ENCODE results near the gene GMDS. TPM values are rescaled to one million over a fixed set of nuclear protein-coding genes. Genes with fewer than 3 reads are reported as not detected.

Gene GMDS
- total RNA-seq, 5 donors from 2014 or later (not counting 1 experiment from before 2014, with no cell fraction given) = 12.9 to 21.5 (median 14.6) TPM

DNA sequence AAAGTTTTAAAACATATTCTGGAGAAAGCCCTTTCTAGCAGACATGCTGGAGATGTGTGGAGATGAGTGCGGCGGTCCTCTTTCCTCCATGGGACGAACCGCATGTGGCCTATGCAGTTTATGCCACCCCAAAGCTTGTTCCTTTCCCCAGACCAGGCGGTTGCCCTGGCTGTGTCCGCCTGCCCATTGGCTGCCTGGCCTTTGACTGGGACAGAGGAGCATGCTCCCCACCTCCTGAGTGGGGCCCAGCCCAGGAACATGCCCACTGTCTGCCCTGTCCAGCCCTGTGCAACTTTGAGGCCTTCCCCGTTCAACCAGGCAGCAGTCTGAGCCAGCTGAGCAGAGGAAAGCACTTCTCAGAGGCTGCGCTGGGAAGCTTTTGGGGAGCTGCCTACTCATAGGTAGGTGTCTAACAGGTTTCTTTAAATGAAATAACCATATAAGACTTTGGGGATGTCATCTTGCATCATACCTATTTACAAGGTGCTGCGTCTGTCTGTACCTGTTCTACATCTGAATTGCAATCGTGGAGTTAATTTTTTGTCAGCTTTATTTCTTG, 615.1 kb downstream of the GMDS start:
- no peak overlapping the region for H3K4me3 ChIP-seq (ENCODE audit: control insufficient read depth in 1 of 2, extremely low read depth in 1 of 2, low read length in 1 of 2)
- 95% methylated on average over 4 of the region's 10 CpGs for WGBS (ENCODE audit: insufficient coverage)
- H3K9me3 ChIP-seq = no peaks in the 10 kb centered on the region
- peaks cover 12 to 31% of the 10 kb centered on the region in 2 experiments for H3K27me3 ChIP-seq (replicated peaks in 1 of 2; ENCODE audit: control insufficient read depth in 2 of 2, extremely low read depth in 1 of 2, insufficient read depth in 2 of 2, low read length in 1 of 2)
- no peak overlapping the region for H3K4me3 Mint-ChIP-seq
- no peaks in the 10 kb centered on the region for H3K36me3 ChIP-seq (ENCODE audit: control insufficient read depth in 2 of 2, extremely low read depth in 1 of 2, insufficient read depth in 1 of 2, low read length in 1 of 2)
- peaks cover 2 to 4% of the 10 kb centered on the region in 2 experiments for H3K4me1 ChIP-seq (ENCODE audit: control insufficient read depth in 1 of 2, extremely low read depth in 1 of 2, insufficient read depth in 2 of 2, low read length in 2 of 2)
- H3K36me3 Mint-ChIP-seq = peaks cover 18% of the 10 kb centered on the region
- ATAC-seq (replicated peaks in 1 of 4) (no peak), DNase-seq (no peak)
- ChIA-PET POLR2A (no interaction called here), CTCF (no interaction called here)
- no peak overlapping the region for H3K27ac ChIP-seq (ENCODE audit: low read length)
- H3K9me3 Mint-ChIP-seq = no peaks in the 10 kb centered on the region
- H3K27ac Mint-ChIP-seq = no peak overlapping the region
- peaks cover 11 to 13% (median 12%) of the 10 kb centered on the region in 3 donors for H3K4me1 Mint-ChIP-seq
- H3K27me3 Mint-ChIP-seq = peaks cover 44 to 55% of the 10 kb centered on the region in 2 donors

DNA sequence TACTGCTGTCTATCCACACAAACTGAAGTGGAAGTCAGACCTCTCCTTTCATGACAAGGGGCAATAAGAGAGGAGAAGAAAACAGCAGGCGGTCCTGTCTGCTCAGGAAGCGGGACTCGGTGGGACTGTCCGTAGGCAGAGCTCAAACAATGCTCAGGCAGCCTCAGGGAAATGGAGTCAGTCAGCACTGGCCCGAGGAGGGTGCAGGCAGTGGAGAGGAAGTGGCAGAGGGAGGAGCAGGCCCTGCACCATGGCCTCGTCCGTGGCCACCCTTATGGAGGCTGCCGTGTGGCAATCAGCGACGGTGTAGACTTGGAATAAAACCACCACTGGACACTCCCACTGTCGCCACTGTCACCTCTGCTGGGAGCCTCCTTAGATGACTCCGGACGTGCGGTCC, 616.1 kb downstream of the GMDS start:
- H3K4me3 Mint-ChIP-seq = no peak overlapping the region
- peaks cover 10 to 12% of the 10 kb centered on the region in 2 experiments for H3K4me1 ChIP-seq (ENCODE audit: control insufficient read depth in 1 of 2, extremely low read depth in 1 of 2, insufficient read depth in 2 of 2, low read length in 2 of 2)
- H3K27ac ChIP-seq (ENCODE audit: low read length) = no peak overlapping the region
- WGBS (ENCODE audit: insufficient coverage) = 91% methylated on average over 12 of the region's 14 CpGs
- no peak for DNase-seq
- peaks cover 15 to 17% (median 15%) of the 10 kb centered on the region in 3 donors for H3K4me1 Mint-ChIP-seq
- H3K36me3 Mint-ChIP-seq = peaks cover 15% of the 10 kb centered on the region
- no peaks in the 10 kb centered on the region for H3K36me3 ChIP-seq (ENCODE audit: control insufficient read depth in 2 of 2, extremely low read depth in 1 of 2, insufficient read depth in 1 of 2, low read length in 1 of 2)
- no peaks in the 10 kb centered on the region for H3K9me3 ChIP-seq
- no peak for ATAC-seq (replicated peaks in 1 of 4)
- peaks cover 12 to 41% of the 10 kb centered on the region in 2 experiments for H3K27me3 ChIP-seq (replicated peaks in 1 of 2; ENCODE audit: control insufficient read depth in 2 of 2, extremely low read depth in 1 of 2, insufficient read depth in 2 of 2, low read length in 1 of 2)
- POLR2A ChIA-PET = no interaction called here
- CTCF ChIA-PET = no interaction called here
- H3K27me3 Mint-ChIP-seq = peaks cover 50 to 55% of the 10 kb centered on the region in 2 donors
- H3K9me3 Mint-ChIP-seq = no peaks in the 10 kb centered on the region
- H3K27ac Mint-ChIP-seq = no peak overlapping the region
- H3K4me3 ChIP-seq (ENCODE audit: control insufficient read depth in 1 of 2, extremely low read depth in 1 of 2, low read length in 1 of 2) = no peak overlapping the region

DNA sequence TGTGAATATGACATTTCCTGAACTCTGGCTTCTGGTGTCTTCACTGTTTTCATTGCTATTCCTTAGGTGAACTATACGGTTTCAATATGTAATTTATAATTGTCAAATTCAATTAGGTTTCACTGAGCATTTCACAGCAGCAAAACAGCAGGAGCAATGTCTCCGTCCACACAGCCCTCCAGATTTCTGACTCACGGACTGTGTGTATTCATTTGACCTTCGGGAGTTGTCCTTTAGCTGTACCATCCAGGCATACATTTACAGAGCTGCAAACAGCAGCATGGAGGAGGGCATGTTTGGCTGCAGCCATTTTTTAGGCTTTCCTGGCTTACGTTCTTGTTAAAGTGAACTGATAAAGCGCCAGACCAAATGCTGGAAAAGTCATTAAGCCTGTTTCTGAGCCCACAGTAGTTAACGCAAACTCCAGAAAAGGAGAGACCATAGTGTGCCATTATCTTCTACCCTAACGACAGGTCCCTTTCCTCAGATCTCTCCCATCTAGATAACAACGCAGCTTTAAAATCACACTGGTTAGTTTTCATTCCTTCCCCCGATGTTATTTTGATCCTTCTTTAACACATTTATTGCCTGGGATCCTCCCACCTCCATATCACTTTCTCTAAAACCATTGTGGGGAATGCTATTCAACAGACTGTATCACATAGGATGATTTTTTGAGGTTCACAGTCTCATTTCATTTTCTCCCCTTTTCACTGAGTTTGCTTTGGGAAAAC, 617.4 kb downstream of the GMDS start:
- Histone ChIP-seq H3K27me3 (replicated peaks in 1 of 2; ENCODE audit: control insufficient read depth in 2 of 2, extremely low read depth in 1 of 2, insufficient read depth in 2 of 2, low read length in 1 of 2) (peaks cover 12 to 39% of the 10 kb centered on the region in 2 experiments), H3K36me3 (ENCODE audit: control insufficient read depth in 2 of 2, extremely low read depth in 1 of 2, insufficient read depth in 1 of 2, low read length in 1 of 2) (no peaks in the 10 kb centered on the region), H3K9me3 (no peaks in the 10 kb centered on the region), H3K27ac (ENCODE audit: low read length) (no peak overlapping the region), H3K4me3 (ENCODE audit: control insufficient read depth in 1 of 2, extremely low read depth in 1 of 2, low read length in 1 of 2) (no peak overlapping the region), H3K4me1 (ENCODE audit: control insufficient read depth in 1 of 2, extremely low read depth in 1 of 2, insufficient read depth in 2 of 2, low read length in 2 of 2) (peaks cover 10 to 15% of the 10 kb centered on the region in 2 experiments)
- ATAC-seq (replicated peaks in 1 of 4) (no peak), DNase-seq (no peak)
- peaks cover 16% of the 10 kb centered on the region for H3K36me3 Mint-ChIP-seq
- no peak overlapping the region for H3K27ac Mint-ChIP-seq
- H3K4me1 Mint-ChIP-seq = peaks cover 17 to 18% (median 17%) of the 10 kb centered on the region in 3 donors
- 86% methylated on average over 7 of the region's 10 CpGs for WGBS (ENCODE audit: insufficient coverage)
- POLR2A ChIA-PET = no interaction called here
- no peak overlapping the region for H3K4me3 Mint-ChIP-seq
- CTCF ChIA-PET = interaction anchor here in 1 of 2 donors (0.7 kb wide), 1 partner anchor 476 kb away, joined by 3 read pairs; no protein-coding TSS in a partner anchor
- H3K9me3 Mint-ChIP-seq = no peaks in the 10 kb centered on the region
- peaks cover 54 to 56% of the 10 kb centered on the region in 2 donors for H3K27me3 Mint-ChIP-seq

DNA sequence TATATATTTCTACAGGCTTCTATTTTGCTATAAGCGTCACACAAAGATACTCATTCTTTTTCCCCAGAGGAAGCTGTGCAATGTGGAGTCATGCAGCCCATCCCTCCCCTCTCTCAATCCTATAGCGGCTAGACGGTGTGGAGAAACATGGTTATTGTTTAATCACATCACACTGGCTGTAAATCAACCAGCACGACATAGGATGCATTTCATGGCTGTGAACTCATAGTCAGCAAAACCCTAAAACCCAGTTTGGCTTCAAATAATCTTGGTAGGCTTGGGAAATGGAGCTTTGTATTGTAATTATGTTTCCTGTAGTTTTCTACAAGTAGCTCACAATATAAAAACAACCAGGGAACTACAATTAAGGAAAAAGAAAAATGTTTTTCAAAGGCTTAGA, 618.9 kb downstream of the GMDS start:
- DNase-seq (no peak), ATAC-seq (replicated peaks in 1 of 4) (no peak)
- Histone ChIP-seq H3K4me3 (ENCODE audit: control insufficient read depth in 1 of 2, extremely low read depth in 1 of 2, low read length in 1 of 2) (no peak overlapping the region), H3K27me3 (replicated peaks in 1 of 2; ENCODE audit: control insufficient read depth in 2 of 2, extremely low read depth in 1 of 2, insufficient read depth in 2 of 2, low read length in 1 of 2) (peaks cover 12 to 47% of the 10 kb centered on the region in 2 experiments), H3K4me1 (ENCODE audit: control insufficient read depth in 1 of 2, extremely low read depth in 1 of 2, insufficient read depth in 2 of 2, low read length in 2 of 2) (peaks cover 10 to 15% of the 10 kb centered on the region in 2 experiments), H3K27ac (ENCODE audit: low read length) (no peak overlapping the region), H3K36me3 (ENCODE audit: control insufficient read depth in 2 of 2, extremely low read depth in 1 of 2, insufficient read depth in 1 of 2, low read length in 1 of 2) (no peaks in the 10 kb centered on the region), H3K9me3 (no peaks in the 10 kb centered on the region)
- POLR2A ChIA-PET = no interaction called here
- Mint-ChIP-seq H3K27me3 (peaks cover 62 to 70% of the 10 kb centered on the region in 2 donors), H3K36me3 (peaks cover 26% of the 10 kb centered on the region), H3K4me3 (peak overlapping the region in 1 of 3 donors; percentile 83), H3K27ac (no peak overlapping the region), H3K9me3 (no peaks in the 10 kb centered on the region), H3K4me1 (peaks cover 17 to 18% (median 17%) of the 10 kb centered on the region in 3 donors)
- CTCF ChIA-PET = interaction anchor here in 1 of 2 donors (1.1 kb wide), 1 partner anchor 9 kb away, joined by 5 read pairs; no protein-coding TSS in a partner anchor
- WGBS (ENCODE audit: insufficient coverage) = no CpG with 5 or more reads among the region's 4 CpGs

DNA sequence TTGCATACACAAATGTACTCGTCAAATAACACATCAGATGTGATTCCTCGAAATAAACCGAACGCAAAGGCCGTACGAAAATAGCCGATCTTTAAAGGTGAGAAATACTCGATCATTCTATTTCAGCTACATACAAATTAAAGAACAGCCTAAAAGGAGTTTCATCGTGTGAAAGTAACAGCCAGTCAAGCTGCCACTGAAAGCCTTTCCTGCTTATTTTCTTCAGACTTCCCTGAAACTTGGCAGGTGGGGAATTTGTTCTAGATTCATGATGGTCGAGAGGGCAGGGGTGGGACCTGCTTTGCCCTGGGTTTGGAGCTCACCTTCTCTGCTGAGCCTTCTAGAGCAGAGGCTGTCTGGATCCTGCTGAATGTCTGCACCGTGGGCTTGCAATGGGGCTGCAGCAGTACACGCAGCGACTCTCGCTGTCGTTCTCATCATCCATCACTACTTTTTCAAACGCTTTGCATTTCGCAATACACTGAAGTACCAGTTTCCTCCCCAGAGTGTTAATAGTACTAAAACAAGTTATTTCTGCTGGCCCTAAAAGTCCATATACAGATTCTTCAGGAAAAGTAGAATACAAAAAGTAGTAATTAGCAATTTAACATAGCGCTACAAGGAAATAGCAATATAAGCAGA, 619.5 kb downstream of the GMDS start:
- Mint-ChIP-seq H3K36me3 (peaks cover 26% of the 10 kb centered on the region), H3K4me1 (peaks cover 17 to 18% (median 17%) of the 10 kb centered on the region in 3 donors), H3K9me3 (no peaks in the 10 kb centered on the region), H3K4me3 (peak overlapping the region in 2 of 3 donors; percentile 75 to 83), H3K27ac (no peak overlapping the region), H3K27me3 (peaks cover 64 to 74% of the 10 kb centered on the region in 2 donors)
- WGBS (ENCODE audit: insufficient coverage) = 63% methylated on average over 8 of the region's 18 CpGs
- ChIA-PET CTCF (interaction anchor here in 1 of 2 donors (1.1 kb wide), 1 partner anchor 8 kb away, joined by 5 read pairs; no protein-coding TSS in a partner anchor), POLR2A (no interaction called here)
- Histone ChIP-seq H3K4me3 (ENCODE audit: control insufficient read depth in 1 of 2, extremely low read depth in 1 of 2, low read length in 1 of 2) (no peak overlapping the region), H3K36me3 (ENCODE audit: control insufficient read depth in 2 of 2, extremely low read depth in 1 of 2, insufficient read depth in 1 of 2, low read length in 1 of 2) (no peaks in the 10 kb centered on the region), H3K4me1 (ENCODE audit: control insufficient read depth in 1 of 2, extremely low read depth in 1 of 2, insufficient read depth in 2 of 2, low read length in 2 of 2) (peaks cover 10 to 15% of the 10 kb centered on the region in 2 experiments), H3K27ac (ENCODE audit: low read length) (no peak overlapping the region), H3K9me3 (no peaks in the 10 kb centered on the region), H3K27me3 (replicated peaks in 1 of 2; ENCODE audit: control insufficient read depth in 2 of 2, extremely low read depth in 1 of 2, insufficient read depth in 2 of 2, low read length in 1 of 2) (peaks cover 14 to 52% of the 10 kb centered on the region in 2 experiments)
- ATAC-seq (replicated peaks in 1 of 4) (no peak), DNase-seq (no peak)

All from T-cell (primary cell).